ENCODE results near the gene STK26. TPM values are rescaled to one million over a fixed set of nuclear protein-coding genes. Genes with fewer than 3 reads are reported as not detected.

Gene STK26
- total and polyA plus RNA-seq, 12 donors = 0.72 to 25.7 (median 1.4) TPM

GRCh38 chrX:132120913-132121312, 97.8 kb downstream of the STK26 start:
- H3K36me3 ChIP-seq (replicated peaks in 1 of 2) = no peaks in the 10 kb centered on the region
- TF ChIP-seq POLR2A (IDR thresholded peaks at IDR 0.05) (no peak), CTCF (IDR thresholded peaks at IDR 0.05) (no peak)
- H3K27ac ChIP-seq = no peak overlapping the region
- no peaks in the 10 kb centered on the region for H3K4me1 ChIP-seq (replicated peaks in 1 of 2)
- no peak overlapping the region for H3K4me3 ChIP-seq
- H3K9me3 ChIP-seq (replicated peaks in 1 of 3) = no peaks in the 10 kb centered on the region
- intact Hi-C loops (cut with DNase I) = no loop called here
- peaks cover 4% of the 10 kb centered on the region for H3K27me3 ChIP-seq
- no peak for DNase-seq
- WGBS, 4 donors = 57 to 96% (median 73%) methylated on average over 4 of the region's 4 CpGs

Other genes with a start within 250 kb of the STK26 start
- gene FRMD7, start 104.7 kb downstream of the STK26 start, total RNA-seq = under 1 TPM in 1 of 9 donors, not detected in 8; 0.06 TPM
- gene FRMD7, start 104.7 kb downstream of the STK26 start, polyA plus RNA-seq = not detected
- gene RAP2C, start 196.1 kb downstream of the STK26 start, total RNA-seq = 10 to 100 TPM; 12.2 to 72.2 (median 30.6) TPM
- gene RAP2C, start 196.1 kb downstream of the STK26 start, polyA plus RNA-seq = 10 to 100 TPM; 13.0 to 20.6 (median 16.6) TPM

Measured in adrenal gland (tissue), 12 donors.